AG04449 (cell line): ENCODE measurements around the gene PANX3.

Experiments used
- CTCF ChIA-PET: fragments of 350-600 bp; formaldehyde crosslinking; extraction: SDS; loops from one replicate; lab custom pipeline; 2021; ENCODE audit warnings: antibody characterized with exemption; lab: Yijun Ruan, JAX
- POLR2A ChIA-PET: fragments of 400-600, 350-600 bp; formaldehyde crosslinking; extraction: SDS; loops from one replicate; lab custom pipeline; 2020; ENCODE audit warnings: antibody characterized with exemption, inconsistent platforms; lab: Yijun Ruan, JAX
- DNase-seq: peaks from one replicate; pipeline ENCODE4 v3.0.0-alpha.2; 2010; ENCODE audit warnings: low read depth, low spot score
- H3K4me3 ChIP-seq: 2 replicates; pipeline ENCODE4 v1.5.1; 2011; ENCODE audit warnings: low read depth, mild to moderate bottlenecking, control low read depth, low read length
- TF ChIP-seq, protein P1 (sequence below): IDR thresholded peaks from one replicate; pipeline ENCODE4 v1.5.1; 2011; ENCODE audit warnings: mild to moderate bottlenecking, moderate library complexity, low read length, control low read depth, inconsistent platforms; ENCODE audit not compliant: insufficient read depth; ENCODE audit errors: missing control alignments

PANX3 gene

DNA sequence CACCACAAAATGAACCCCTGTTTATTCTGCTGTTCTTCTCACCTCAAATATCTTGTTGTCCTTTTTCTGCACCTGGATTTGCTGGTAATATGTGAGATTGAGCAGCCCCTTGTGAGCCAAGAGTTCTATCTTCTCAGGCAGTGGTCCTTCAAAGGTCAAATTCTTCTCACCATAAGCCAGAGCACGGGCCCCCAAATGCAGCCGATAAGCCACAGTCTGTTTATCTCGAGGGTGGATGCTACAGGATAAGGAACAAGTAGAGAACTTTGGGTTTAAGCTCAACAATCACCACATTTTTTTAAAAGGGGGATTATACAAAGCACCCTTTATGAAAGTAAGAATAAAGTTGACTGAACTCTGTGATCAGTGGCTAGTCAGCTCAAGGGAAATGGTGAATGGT lies 27.3 kb downstream of the PANX3 start:
- ChIA-PET POLR2A (no interaction called here), CTCF (interaction anchor here (0.8 to 1.3 kb wide), 3 partner anchors 9 to 198 kb away, joined by 4 read pairs; no protein-coding TSS in a partner anchor)
- no peak overlapping the region for H3K4me3 ChIP-seq
- DNase-seq: no peak
- TF ChIP-seq, protein P1, sequence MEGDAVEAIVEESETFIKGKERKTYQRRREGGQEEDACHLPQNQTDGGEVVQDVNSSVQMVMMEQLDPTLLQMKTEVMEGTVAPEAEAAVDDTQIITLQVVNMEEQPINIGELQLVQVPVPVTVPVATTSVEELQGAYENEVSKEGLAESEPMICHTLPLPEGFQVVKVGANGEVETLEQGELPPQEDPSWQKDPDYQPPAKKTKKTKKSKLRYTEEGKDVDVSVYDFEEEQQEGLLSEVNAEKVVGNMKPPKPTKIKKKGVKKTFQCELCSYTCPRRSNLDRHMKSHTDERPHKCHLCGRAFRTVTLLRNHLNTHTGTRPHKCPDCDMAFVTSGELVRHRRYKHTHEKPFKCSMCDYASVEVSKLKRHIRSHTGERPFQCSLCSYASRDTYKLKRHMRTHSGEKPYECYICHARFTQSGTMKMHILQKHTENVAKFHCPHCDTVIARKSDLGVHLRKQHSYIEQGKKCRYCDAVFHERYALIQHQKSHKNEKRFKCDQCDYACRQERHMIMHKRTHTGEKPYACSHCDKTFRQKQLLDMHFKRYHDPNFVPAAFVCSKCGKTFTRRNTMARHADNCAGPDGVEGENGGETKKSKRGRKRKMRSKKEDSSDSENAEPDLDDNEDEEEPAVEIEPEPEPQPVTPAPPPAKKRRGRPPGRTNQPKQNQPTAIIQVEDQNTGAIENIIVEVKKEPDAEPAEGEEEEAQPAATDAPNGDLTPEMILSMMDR: no peak

DNA sequence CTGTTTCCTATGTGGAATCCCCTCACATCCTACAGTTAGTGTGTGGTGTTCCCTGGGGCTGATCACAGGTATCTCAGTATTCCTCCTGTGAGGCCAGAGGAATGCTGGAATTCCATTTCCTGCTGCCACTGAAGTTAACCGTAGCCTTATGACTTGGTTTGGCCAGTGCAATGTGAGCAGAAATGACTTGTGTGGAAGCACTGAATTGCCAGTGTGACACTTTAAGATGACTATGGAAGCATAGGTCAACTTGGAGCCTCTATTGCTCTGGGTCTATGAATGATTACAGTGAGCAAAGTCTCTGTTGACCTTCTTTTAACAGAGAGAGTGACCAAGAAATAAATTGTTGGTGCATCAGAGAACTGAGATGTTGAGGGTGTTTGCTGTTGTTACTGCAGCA lies 28.0 kb downstream of the PANX3 start:
- DNase-seq: no peak
- TF ChIP-seq, protein P1: no peak
- POLR2A ChIA-PET: no interaction called here
- H3K4me3 ChIP-seq: no peak overlapping the region
- CTCF ChIA-PET: interaction anchor here (1.2 to 1.4 kb wide), 4 partner anchors 10 to 207 kb away, joined by 3 to 4 read pairs (median 3); no protein-coding TSS in a partner anchor

DNA sequence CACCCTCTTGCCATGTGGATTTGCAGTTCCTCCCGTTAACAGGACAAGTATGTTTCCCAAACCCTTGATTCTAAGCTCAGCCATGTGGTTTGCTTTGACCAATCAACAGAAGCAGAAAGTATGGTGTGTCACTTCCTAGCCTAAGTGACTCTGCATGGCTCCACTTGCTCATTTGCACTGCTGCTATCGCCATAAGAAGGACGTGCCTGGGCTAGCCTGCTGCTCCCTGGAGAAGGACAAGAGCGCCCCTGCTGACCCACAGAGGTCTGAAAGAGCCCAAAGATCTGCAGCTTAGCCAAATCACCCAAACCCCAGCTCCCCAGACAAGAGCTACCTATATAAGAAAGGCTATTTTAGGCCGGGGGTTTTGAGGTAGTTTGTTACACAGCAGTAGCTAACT lies 29.4 kb downstream of the PANX3 start:
- POLR2A ChIA-PET: no interaction called here
- TF ChIP-seq, protein P1: no peak
- DNase-seq: no peak
- CTCF ChIA-PET: interaction anchor here (0.7 to 2.3 kb wide), 10 partner anchors 9 to 226 kb away, joined by 3 to 6 read pairs (median 3); no protein-coding TSS in a partner anchor
- no peak overlapping the region for H3K4me3 ChIP-seq

GRCh38 chr11:124642628-124643027 lies 31.4 kb downstream of the PANX3 start:
- no peak overlapping the region for H3K4me3 ChIP-seq
- ChIA-PET POLR2A (interaction anchor here (2.7 kb wide), 1 partner anchor 20 kb away, joined by 10 read pairs; the partner anchor contains the start of gene TBRG1), CTCF (interaction anchor here (0.8 to 4.7 kb wide), 10 partner anchors 9 to 234 kb away, joined by 3 to 102 read pairs (median 31); partner anchors contain the start of genes ROBO3 and TBRG1)
- TF ChIP-seq, protein P1: no peak
- DNase-seq: no peak

GRCh38 chr11:124643042-124643604 lies 31.9 kb downstream of the PANX3 start:
- no peak for DNase-seq
- no peak overlapping the region; the same call in 1 of the 2 replicates for H3K4me3 ChIP-seq
- TF ChIP-seq, protein P1: no peak
- POLR2A ChIA-PET: interaction anchor here (0.9 to 2.7 kb wide), 2 partner anchors 20 to 30 kb away, joined by 3 to 10 read pairs; partner anchors contain the start of genes SIAE, SPA17 and TBRG1
- CTCF ChIA-PET: interaction anchor here (0.7 to 4.7 kb wide), 21 partner anchors 10 to 809 kb away, joined by 3 to 102 read pairs (median 16); partner anchors contain the start of genes MSANTD2, ROBO3 and TBRG1
